Stimulated activated CD8-positive, alpha-beta memory T cell treated with anti-CD3 and anti-CD28 coated beads, Interleukin-4, amount 100 ng/mL, for 48 hours (primary cell): Measurements from ENCODE around the gene DNAJA2.

Source experiments
- DNase-seq: peaks from one replicate; pipeline ENCODE4 v3.0.0-alpha.2; 2020

DNAJA2 gene

GRCh38 chr16:46926470-46927225, 46.8 kb downstream of the DNAJA2 start:
- DNase-seq, result no peak

GRCh38 chr16:46924402-46924801, 49.1 kb downstream of the DNAJA2 start:
- no peak for DNase-seq

GRCh38 chr16:46923513-46924295, 49.8 kb downstream of the DNAJA2 start:
- DNase-seq, result no peak

- no peak for DNase-seq
These were observed 51.2 kb downstream of the DNAJA2 start for GRCh38 chr16:46922239-46922638.

- DNase-seq, result no peak
These were observed 52.9 kb downstream of the DNAJA2 start for GRCh38 chr16:46920402-46921068.

- DNase-seq, result no peak
These were observed 54.3 kb downstream of the DNAJA2 start for GRCh38 chr16:46918905-46919792.

GRCh38 chr16:46918400-46918799, 55.1 kb downstream of the DNAJA2 start:
- DNase-seq, result no peak

GRCh38 chr16:46916980-46917379, 56.5 kb downstream of the DNAJA2 start:
- DNase-seq, result no peak

GRCh38 chr16:46915483-46916025, 57.9 kb downstream of the DNAJA2 start:
- DNase-seq, result no peak

GRCh38 chr16:46914556-46915201, 58.8 kb downstream of the DNAJA2 start:
- DNase-seq, result no peak

- no peak for DNase-seq
These were observed 61.8 kb downstream of the DNAJA2 start for GRCh38 chr16:46911650-46912049.

- DNase-seq, result no peak
These were observed 62.4 kb downstream of the DNAJA2 start for GRCh38 chr16:46911038-46911437.

- peak; percentile 75 for DNase-seq
These were observed 64.7 kb downstream of the DNAJA2 start for GRCh38 chr16:46908540-46909372.

GRCh38 chr16:46907061-46907774, 66.3 kb downstream of the DNAJA2 start:
- no peak for DNase-seq

- no peak for DNase-seq
These were observed 67.0 kb downstream of the DNAJA2 start for GRCh38 chr16:46906360-46907060.
